8988T (cell line): ENCODE data around the gene NBPF4.
"Not testable (repeated sequence)": the region's sequence is repeated elsewhere in the genome, so short reads cannot be mapped to it uniquely, and the experiment has no call there.

Experiments used
- DNase-seq: peaks from one replicate; pipeline ENCODE4 v3.0.0; 2011

NBPF4 gene

DNA sequence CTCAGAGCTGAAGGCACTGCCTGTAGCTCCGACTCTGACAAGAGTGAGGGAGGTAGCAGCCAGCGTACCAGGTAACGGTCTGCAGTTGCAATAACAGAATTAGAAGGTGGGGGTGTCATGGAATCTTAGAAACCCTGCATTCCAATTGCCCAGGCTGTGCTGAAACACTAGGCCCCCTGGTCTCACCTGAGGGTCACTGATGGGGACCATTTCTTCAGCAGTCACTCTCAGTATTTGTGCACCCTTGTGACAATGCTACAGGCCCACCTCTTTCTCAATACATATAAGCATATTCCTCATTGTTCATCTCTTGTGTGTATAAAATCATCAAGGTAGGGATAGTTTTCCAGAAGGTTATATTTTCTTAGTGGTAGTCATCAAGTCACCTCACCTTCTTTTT, at the start of gene NBPF4:
TSS of gene NBPF4 (minus strand) at position 101 of the 400 bp plus-strand sequence. CDS start 315 bp downstream, outside the sequence.
- not testable (repeated sequence) for DNase-seq

DNA sequence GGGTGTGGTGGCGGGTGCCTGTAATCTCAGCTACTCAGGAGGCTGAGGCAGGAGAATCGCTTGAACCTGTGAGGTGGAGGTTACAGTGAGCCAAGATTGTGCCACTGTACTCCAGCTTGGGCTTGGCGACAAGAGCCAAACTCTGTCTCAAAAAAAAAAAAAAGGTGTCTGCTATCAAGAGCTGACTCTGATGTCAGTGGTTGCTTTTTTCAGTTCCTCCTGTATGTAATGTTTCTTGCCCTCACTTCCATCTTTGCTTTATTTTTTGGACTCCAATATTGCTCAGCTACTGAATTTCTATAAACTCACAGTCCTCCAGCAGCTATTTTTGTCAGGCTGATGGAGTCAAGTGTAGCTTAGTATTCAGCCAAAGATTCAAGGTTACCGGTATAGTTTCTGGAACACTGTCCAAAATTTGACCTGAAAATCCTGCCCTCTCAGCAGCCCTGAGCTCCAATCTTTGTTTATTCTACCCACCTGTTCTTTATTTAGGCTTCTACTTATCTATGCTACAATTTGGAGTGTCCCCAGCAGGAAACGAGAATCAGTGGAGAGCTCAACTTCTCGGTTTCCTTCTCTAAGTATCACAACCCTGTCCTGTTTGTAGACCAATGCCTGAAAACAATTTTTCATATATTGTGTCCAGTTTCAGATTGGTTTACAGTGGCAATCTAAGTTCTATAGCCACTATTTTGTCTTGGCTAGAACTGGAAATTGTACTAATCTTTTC, 38.8 kb upstream of the NBPF4 start:
- DNase-seq: not testable (repeated sequence)

DNA sequence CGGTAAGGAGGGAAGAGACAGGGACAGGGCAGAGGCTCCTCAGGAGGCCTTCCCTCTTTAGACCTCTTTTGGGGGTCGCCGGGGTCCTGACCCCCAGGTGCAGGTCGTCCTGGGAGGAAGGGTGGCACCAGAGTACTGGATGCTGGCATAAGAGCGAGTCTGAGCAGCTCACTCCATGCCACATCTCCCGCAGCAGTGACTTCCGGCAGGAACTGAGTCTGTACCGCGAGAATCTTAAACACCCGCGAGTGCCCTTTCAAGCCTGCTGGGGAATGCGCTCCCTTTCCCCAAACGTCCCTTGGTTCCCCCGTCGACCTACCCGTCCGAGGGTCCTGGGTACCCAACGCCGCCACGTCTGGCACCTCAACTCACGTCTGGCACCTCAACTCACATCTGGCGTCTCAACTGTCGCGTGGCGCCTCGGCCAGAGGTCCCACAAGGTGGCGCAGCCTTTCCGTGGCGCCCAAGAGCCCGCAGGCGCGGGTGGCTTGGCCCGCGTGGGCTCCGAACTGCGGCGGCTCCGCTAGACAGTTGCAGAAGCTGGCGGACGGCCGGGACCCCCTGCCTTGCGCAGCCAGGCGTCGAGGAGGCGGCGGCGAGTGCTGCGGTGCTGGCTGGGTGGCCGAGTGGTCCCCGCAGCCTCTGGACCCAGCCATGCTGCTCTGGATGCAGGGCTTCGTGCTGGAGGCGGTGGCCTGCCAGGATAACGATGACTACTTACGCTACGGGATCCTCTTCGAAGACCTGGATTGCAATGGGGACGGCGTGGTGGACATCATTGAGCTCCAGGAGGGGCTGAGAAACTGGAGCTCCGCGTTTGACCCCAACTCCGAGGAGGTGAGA, 28.8 kb upstream of the NBPF4 start:
- not testable (repeated sequence) for DNase-seq

- DNase-seq: not testable (repeated sequence)
Measured at GRCh38 chr1:108267097-108267496, 23.2 kb upstream of the NBPF4 start.

GRCh38 chr1:108261967-108262366, 18.1 kb upstream of the NBPF4 start:
- DNase-seq: not testable (repeated sequence)

DNA sequence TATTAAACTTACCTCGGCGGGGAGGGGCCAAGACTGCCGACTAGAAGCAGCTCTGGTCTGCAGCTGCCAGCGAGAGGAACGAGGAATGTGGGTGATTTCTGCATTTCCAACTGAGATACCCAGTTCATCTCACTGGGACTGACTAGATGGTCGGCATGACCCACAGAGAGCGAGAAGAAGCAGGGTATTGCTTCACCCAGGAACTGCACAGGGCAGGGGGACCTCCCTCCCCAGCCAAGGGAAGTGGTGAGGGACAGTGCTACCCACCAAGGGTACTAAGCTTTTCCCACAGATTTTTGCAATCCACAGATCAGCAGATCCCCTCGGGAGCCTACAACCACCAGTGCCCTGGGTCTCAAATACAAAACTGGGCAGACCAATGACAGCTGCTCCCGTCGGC, 17.6 kb upstream of the NBPF4 start:
- not testable (repeated sequence) for DNase-seq

DNA sequence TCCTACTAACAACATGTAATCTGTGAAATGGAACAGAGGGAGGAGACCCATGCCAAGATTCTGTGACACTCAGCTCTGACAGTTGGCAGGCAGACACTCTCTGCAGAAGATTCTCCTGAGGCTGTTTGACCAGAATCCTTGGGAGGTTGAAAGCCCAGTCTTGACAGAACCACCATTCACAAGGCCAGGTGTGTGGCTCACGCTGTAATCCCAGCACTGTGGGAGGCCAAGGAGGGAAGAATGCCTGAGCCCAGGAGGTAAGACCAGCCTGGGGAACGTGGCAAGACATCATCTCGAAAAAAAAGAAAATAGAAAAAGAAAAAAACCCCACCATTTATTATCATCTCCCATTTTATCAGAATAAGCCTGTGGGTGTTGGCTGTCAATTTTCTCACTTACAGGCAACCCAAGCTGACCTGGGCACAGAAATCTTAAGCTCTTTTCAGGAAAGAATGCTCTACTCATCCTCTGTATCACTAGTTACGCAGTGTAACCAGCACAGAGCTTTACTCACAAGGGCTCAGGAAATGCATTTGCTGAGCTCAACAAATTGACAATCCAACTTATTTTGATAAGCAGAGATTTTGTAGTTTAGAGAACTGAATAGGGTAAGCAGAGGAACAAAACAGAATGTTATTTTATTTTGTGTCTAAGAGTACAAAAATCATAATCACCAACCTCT, 16.8 kb upstream of the NBPF4 start:
- DNase-seq: not testable (repeated sequence)

GRCh38 chr1:108255426-108255825, 11.6 kb upstream of the NBPF4 start:
- DNase-seq: not testable (repeated sequence)

- DNase-seq: not testable (repeated sequence)
Measured at GRCh38 chr1:108239426-108239825, 4.5 kb downstream of the NBPF4 start.

DNA sequence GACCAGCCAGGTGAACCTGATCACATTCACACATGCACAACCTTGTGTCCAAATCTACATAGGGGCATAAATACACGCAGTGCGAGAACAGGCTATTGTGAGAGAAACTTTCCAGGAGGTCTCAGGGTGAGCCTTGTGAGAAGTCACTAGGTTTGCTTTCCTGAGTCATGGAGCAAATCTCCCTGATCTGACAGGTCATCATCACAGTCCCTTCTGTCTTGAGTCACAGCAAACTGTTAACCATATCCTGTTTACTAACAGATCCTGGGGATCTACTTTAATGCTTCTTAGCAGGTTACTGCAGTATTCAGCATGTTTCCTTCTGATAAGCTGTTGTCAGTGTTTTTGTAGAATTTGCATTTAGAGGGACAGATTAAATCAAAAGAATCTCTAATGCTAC, 8.6 kb downstream of the NBPF4 start:
- not testable (repeated sequence) for DNase-seq

- not testable (repeated sequence) for DNase-seq
Measured at GRCh38 chr1:108232183-108232582, 11.7 kb downstream of the NBPF4 start.

DNA sequence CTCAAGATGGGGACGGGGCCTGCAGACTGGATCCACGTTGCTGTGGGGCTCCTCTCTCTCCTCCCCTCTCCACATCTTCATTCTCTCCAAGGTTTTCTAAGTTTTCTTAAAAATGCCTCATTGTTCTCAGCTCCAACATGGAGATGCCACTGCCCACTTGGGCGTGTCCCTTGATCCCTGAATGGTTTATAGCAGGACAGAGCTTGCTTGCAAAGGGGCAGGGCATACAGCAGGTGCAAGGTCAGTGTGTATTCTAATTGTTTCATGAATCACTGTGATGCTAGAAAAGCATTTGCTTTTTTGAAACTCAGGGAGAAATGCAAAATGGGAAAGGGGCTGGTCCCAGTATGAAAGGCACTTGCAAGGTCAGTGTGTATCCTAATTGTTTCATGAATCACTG, 13.9 kb downstream of the NBPF4 start:
- DNase-seq: not testable (repeated sequence)

DNA sequence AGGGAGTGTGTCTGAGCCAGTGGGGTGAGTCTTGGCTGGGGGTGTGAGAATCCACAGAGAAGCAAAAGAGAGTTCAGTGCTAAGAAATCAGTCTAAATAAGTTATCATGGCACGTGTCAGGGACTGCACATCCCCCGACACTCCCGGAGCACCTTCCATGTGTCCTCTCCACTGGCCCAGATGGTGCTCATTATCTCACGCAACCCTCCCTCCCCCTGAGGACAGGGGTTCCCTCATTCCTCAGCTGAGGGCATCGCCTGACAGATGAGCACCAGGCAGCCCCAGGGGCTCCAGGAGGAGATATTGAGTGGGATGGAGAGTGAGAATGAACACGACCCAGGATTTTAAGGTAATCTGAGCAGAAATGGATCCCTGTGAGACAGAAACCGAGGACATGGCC, 16.1 kb downstream of the NBPF4 start:
- not testable (repeated sequence) for DNase-seq

DNA sequence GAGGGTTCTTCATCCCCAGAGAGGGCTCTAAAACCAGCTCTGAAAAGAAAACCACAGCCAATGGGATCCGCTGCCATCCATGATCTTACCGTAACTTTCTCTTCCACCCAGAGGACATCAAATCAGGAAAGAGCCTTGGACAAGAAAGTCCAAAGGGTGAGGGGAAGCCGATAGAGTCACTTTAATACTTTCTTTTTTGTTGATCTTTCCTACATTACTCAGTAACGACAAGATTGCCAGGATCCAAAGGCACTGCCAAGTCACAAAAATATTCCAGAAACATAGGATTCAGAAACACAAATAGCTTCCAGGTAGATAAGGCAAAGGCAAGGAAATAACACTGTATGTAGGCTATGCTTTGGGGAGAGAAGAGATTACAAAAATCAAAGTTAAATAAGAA, 17.0 kb downstream of the NBPF4 start:
- DNase-seq: not testable (repeated sequence)

DNA sequence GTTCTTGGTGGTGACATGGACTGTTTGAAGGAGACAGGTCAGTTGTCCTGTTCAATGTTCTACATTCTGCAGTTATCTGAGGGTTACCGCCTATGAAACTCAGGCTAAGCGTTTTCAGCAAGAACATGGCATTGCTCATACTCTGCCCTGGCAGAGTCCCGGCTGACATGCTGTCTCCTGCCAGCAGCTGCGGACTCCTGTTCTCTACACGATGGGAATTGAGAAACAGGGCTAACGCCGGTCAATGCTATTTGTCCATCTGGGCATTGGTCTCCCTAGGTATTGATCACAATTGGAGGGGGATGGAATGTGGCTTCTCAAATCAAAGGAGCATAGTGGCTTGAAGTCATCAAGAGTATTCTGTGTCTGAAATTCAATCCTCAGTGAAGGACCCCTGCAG, 20.6 kb downstream of the NBPF4 start:
- DNase-seq: not testable (repeated sequence)

- DNase-seq: not testable (repeated sequence)
Measured at GRCh38 chr1:108217515-108218174, 26.2 kb downstream of the NBPF4 start.

DNA sequence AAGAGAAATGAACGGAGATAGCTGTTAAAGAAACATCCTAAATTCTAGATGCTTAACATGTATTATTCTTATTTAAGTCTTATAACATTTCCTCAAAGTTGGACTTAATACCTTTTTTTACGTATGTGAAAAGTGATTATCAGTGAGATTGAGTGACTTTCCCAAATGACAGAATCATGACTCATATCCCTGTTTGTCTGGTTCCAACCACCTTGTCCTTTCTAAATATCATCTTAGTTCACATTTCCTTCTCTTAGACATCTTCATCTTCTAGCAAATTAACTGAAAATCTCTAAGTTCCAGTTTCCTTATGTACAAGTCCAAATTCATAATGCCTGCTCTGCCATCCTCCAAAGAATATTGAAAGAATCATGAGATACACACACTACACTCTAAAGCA, 26.9 kb downstream of the NBPF4 start:
- not testable (repeated sequence) for DNase-seq

- not testable (repeated sequence) for DNase-seq
Measured at GRCh38 chr1:108216028-108216890, 27.6 kb downstream of the NBPF4 start.

DNA sequence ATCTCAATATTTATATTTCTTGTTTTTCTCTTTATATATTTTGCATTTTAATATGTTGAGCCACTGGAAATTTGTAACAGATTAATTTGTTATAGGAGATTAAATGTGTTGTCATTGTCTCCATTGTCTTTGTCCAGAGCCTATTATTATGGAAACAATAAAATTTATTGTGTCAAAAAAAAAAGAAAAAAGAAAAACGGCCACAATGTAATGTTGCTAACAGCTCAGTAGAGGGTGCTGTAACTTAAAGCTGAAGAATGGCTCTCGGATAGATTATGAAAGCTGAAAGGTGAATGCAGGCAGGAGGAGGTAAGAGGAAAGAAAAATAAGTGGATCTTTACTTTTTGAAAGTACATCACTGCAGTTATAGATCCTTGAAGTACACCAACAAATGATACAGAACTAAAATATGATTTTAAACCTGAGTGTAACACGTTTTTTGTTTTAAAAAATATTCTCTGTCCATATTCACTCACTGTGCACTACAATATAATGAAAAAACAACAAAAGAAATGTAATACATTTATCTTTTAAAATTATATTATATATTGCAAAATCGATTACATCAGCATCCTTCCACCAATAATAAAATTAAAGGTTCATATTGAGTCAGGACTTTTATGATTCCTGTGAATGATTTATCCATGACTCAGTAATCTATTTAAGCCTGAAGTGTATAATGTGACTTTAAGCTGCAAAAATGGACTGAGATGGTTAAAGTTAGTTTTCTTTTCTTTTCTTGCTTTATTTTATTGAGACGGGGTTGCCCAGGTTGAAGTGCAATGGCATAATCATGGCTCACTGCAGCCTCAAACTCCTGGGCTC, 29.0 kb downstream of the NBPF4 start:
- not testable (repeated sequence) for DNase-seq

- DNase-seq: no peak
Measured at GRCh38 chr1:108211014-108211413, 32.9 kb downstream of the NBPF4 start.
